Colonic mucosa (tissue), 4 donors: ENCODE measurements around the gene PASK. TPM values are rescaled to one million over a fixed set of nuclear protein-coding genes. Genes with fewer than 3 reads are reported as not detected.

Experiments used
- DNase-seq: peaks from one replicate; pipeline ENCODE4 v3.0.0-alpha.2; 2020
- H3K27ac ChIP-seq: fragments of 200-600 bp; one replicate; pipeline ENCODE4 v1.8.0; 2021
- H3K27me3 ChIP-seq: fragments of 200-600 bp; one replicate; pipeline ENCODE4 v1.8.0; 2021
- H3K36me3 ChIP-seq: fragments of 200-600 bp; one replicate; pipeline ENCODE4 v1.8.0; 2021
- H3K4me1 ChIP-seq: fragments of 200-600 bp; one replicate; pipeline ENCODE4 v1.8.0; 2021; ENCODE audit warnings: mild to moderate bottlenecking
- H3K4me3 ChIP-seq: fragments of 200-600 bp; one replicate; pipeline ENCODE4 v1.8.0; 2021
- H3K9ac ChIP-seq, 2 donors: one replicate each; pipeline ENCODE4 v1.7.0; 2013; ENCODE audit warnings: control low read depth in 2 of 2, low read depth in 2 of 2, low read length in 2 of 2
- H3K9me3 ChIP-seq: fragments of 200-600 bp; one replicate; pipeline ENCODE4 v1.8.0; 2021
- CTCF ChIP-seq: fragments of 200-600 bp; IDR thresholded peaks from one replicate; pipeline ENCODE4 v1.8.0; 2022; ENCODE audit warnings: antibody characterized with exemption, mild to moderate bottlenecking
- intact Hi-C: fragments of 100-400 bp; cut with DNase I; formaldehyde crosslinking; loops from one replicate; pipeline ENCODE4 v1.14.1; 2022
- total RNA-seq, 2 donors: library from RNA; stranded (reverse); fragmentation: NEBNext Ultra II Directional in 1 of 2; extraction: Animal tissue kit (Norgen Biotek cat#: 25700) in 1 of 2; gene quantifications; one replicate each; pipeline ENCODE4 v1.2.1, GENCODE V29; 2021
- donor health status: healthy.
- donor health status: DM: no; HTN: no; CAD: no.
- donor health status: DM: no; HTN: no; CAD: no.

Gene PASK
- total RNA-seq, 2 donors from 2014 or later, result 5.6 to 39.2 TPM

- no peak for DNase-seq
- Histone ChIP-seq H3K9me3 (no peaks in the 10 kb centered on the region), H3K36me3 (no peaks in the 10 kb centered on the region)
These were observed 75.0 kb downstream of the PASK start for GRCh38 chr2:241074065-241074818.

GRCh38 chr2:241073166-241074064, 75.9 kb downstream of the PASK start:
- intact Hi-C loops, result no loop called here
- Histone ChIP-seq H3K4me3 (no peak overlapping the region), H3K4me1 (no peaks in the 10 kb centered on the region), H3K27me3 (no peaks in the 10 kb centered on the region), H3K9me3 (no peaks in the 10 kb centered on the region), H3K9ac (no peak overlapping the region), H3K27ac (no peak overlapping the region), H3K36me3 (no peaks in the 10 kb centered on the region)
- no peak for TF ChIP-seq CTCF
- DNase-seq, result no peak

More at GRCh38 chr2:241074065-241074818, 75.0 kb downstream of the PASK start:
- Histone ChIP-seq H3K4me1 (no peaks in the 10 kb centered on the region), H3K27ac (no peak overlapping the region), H3K4me3 (no peak overlapping the region), H3K9ac (no peak overlapping the region), H3K27me3 (no peaks in the 10 kb centered on the region)
- no peak for TF ChIP-seq CTCF
- intact Hi-C loops, result no loop called here

GRCh38 chr2:241072553-241073165, 76.6 kb downstream of the PASK start:
- intact Hi-C loops, result no loop called here
- no peak for TF ChIP-seq CTCF
- Histone ChIP-seq H3K4me1 (no peaks in the 10 kb centered on the region), H3K27me3 (no peaks in the 10 kb centered on the region), H3K36me3 (no peaks in the 10 kb centered on the region), H3K27ac (no peak overlapping the region), H3K9me3 (no peaks in the 10 kb centered on the region), H3K4me3 (no peak overlapping the region), H3K9ac (no peak overlapping the region)
- no peak for DNase-seq

GRCh38 chr2:241072151-241072550, 77.1 kb downstream of the PASK start:
- no peaks in the 10 kb centered on the region for H3K9me3 ChIP-seq
- no peak for DNase-seq
- no peak overlapping the region for H3K27ac ChIP-seq
- no peaks in the 10 kb centered on the region for H3K36me3 ChIP-seq
- intact Hi-C loops, result no loop called here
- no peak overlapping the region for H3K9ac ChIP-seq
- no peaks in the 10 kb centered on the region for H3K27me3 ChIP-seq
- H3K4me1 ChIP-seq, result no peaks in the 10 kb centered on the region
- no peak overlapping the region for H3K4me3 ChIP-seq
- TF ChIP-seq CTCF, result no peak

- DNase-seq, result no peak
- intact Hi-C loops, result no loop called here
- Histone ChIP-seq H3K36me3 (no peaks in the 10 kb centered on the region), H3K27me3 (no peaks in the 10 kb centered on the region), H3K9me3 (no peaks in the 10 kb centered on the region), H3K4me3 (no peak overlapping the region), H3K27ac (no peak overlapping the region), H3K4me1 (no peaks in the 10 kb centered on the region), H3K9ac (no peak overlapping the region)
- TF ChIP-seq CTCF, result no peak
These were observed 77.6 kb downstream of the PASK start for GRCh38 chr2:241071677-241072111.
